OCI-LY7 (cell line): Measurements from ENCODE around the gene ZNF154.

ENCODE experiments used
- EZH2phosphoT487 ChIP-seq: fragments of 200-600 bp; sonication (generic); IDR thresholded peaks from 2 replicates; pipeline ENCODE4 v1.6.1; 2018; ENCODE audit warnings: low read depth, borderline replicate concordance, mild to moderate bottlenecking, mixed run types, antibody characterized with exemption, low read length, moderate library complexity, mixed read lengths
- TF ChIP-seq, protein P1 (sequence below): fragments of 200-600 bp; sonication (generic); conservative IDR thresholded peaks from 2 replicates; pipeline ENCODE4 v1.5.1; 2014; ENCODE audit warnings: mild to moderate bottlenecking, antibody characterized with exemption, low read length, moderate library complexity, mixed read lengths

GRCh38 chr19:57671124-57671895 is 37.7 kb downstream of the ZNF154 start:
- TF ChIP-seq, protein P1, sequence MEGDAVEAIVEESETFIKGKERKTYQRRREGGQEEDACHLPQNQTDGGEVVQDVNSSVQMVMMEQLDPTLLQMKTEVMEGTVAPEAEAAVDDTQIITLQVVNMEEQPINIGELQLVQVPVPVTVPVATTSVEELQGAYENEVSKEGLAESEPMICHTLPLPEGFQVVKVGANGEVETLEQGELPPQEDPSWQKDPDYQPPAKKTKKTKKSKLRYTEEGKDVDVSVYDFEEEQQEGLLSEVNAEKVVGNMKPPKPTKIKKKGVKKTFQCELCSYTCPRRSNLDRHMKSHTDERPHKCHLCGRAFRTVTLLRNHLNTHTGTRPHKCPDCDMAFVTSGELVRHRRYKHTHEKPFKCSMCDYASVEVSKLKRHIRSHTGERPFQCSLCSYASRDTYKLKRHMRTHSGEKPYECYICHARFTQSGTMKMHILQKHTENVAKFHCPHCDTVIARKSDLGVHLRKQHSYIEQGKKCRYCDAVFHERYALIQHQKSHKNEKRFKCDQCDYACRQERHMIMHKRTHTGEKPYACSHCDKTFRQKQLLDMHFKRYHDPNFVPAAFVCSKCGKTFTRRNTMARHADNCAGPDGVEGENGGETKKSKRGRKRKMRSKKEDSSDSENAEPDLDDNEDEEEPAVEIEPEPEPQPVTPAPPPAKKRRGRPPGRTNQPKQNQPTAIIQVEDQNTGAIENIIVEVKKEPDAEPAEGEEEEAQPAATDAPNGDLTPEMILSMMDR, result no peak
- no peak for TF ChIP-seq EZH2phosphoT487
